SKM-1 (cell line): ENCODE results near the gene PPP1R9A.

Source experiments
- DNase-seq: peaks from one replicate; lab custom pipeline; 2025; ENCODE audit not compliant: unreplicated experiment; lab: John Stamatoyannopoulos, UW

The PPP1R9A gene

DNA sequence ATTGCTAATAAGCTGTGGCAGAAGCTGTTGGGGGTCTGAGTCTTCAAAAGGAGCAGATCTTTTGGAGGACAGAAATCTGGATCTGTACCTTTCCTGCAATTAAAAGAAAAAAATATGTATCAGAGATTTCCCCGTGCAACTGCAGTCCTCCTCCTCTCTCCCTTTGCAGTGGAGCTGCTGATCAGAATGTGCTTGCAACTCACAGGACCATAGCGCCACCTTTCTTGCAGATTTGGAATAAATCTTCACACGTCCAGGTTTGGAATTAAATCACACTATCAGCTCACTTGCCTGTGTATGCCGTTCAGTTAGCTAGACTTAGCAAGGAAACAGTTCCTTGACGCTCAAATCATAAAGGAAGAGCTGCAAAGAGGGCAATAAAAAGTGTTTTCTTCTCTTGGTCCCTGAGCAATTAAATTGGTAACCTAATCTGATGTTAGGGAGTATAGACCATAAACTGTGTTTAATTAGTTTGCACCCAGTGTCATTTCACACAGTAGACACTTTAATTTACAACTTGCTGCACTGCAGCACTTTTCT, 339.5 kb downstream of the PPP1R9A start:
- DNase-seq = peak; percentile 19

DNA sequence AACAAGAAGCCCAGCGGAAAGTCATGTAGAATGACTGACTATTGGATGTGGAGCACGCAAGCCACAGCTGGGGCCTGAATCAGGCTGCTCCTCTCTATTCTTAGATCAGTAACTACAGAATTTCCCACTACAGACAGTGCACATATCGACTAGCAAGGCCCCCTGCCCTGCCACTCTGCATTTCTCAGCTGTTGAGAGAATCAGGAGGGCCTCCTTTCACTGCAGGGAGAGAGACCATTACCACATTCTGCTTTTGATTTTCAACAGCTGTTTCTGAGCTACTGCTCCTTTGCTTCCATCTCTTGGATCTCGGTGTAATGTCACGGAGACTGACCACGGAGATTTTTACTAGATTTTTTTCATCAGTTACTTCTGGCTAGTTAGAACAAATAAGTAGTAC, 343.2 kb downstream of the PPP1R9A start:
- no peak for DNase-seq

DNA sequence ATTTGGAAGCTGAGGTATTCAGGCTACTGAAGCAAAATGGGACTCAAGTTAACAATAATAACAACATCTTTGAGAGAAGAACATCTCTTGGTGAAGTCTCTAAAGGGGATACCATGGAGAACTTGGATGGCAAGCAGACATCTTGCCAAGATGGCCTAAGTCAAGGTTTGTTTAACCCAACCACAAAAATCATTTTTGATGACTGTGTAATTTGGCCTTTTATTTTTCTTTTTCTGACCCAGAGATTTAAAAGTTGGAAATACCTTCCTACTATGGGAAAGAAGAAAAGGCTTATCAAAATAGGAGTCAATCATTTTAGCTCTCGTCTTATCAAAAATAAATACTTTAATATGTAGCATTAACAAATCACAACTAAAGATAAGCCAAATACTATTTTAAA, 344.6 kb downstream of the PPP1R9A start:
- DNase-seq = no peak

DNA sequence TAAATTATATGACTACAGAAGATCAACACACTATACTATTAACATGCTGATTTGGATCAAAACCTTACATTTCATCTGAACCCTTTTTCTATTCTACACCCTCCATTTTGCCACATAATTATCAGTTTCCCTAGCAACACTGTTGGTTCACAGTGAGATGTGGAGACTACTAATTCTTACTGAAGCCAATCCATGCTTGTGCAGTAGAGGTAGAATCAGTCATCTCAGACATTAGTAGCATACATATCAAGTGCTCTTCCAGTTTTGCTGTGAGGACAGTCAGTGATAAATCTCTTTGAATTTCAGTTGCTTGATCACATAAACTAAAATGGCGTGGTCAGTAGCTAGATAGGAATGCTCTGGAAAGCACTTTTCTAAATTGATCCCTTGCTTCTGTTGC, 346.6 kb downstream of the PPP1R9A start:
- no peak for DNase-seq

DNA sequence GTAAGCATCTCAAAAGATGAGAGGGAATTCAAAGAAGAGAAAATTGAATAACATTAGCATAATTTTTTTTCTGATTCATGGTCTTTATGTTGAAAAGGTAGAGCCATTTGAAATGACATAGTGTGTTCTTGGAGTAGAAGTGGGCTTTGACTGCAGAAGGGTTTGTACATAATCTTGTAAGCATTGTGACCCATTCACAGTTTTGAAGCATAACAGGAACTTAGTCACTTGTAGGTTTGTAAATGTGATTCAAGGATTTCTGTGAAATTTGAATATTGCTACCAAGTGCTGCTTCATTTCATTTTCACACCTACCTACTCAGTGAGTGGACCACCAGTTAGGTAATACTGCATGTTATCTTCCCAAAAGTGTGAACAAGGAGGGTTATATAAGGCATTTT, 348.3 kb downstream of the PPP1R9A start:
- no peak for DNase-seq

DNA sequence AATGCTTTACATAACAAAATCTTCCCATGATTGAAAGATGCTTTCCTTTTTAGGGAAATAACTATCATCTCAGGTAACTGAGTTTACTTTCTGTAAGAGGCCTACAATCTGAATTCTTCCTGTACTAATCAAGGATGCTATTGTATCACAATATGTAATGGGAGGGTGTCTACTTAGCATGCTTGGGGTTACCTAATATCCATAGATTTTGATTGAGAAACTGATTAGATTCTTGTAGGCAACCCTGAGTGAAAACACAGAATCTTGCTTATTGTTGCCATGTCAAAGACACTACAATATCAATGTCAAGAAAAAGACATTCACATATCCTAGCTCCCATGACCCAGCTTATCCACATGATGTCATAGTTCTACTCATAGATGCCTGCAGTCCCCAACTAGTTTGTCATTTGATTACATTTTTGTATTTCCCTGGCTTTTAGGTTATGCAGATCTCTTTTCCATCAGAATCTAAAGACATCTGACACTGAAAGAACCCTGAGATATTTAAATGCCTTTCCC, 354.6 kb downstream of the PPP1R9A start:
- no peak for DNase-seq

DNA sequence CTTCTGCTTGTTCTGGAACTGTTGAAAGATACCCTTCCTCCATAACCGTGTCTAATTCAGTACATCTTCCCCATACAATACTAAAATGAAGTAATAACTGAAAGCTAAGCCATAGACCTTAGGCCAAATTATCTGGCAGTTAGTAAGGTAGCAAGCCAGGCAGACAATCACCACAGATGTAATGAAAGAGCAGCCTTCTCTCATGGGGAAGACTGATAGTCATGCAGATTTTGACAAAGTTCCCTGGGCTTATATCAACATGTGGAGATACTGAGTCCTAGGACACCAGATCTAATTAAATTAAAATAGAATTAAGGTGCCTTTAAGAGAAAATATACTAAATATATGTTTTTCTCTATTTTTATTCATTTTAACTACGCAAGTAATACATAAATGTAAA, 355.5 kb downstream of the PPP1R9A start:
- no peak for DNase-seq

DNA sequence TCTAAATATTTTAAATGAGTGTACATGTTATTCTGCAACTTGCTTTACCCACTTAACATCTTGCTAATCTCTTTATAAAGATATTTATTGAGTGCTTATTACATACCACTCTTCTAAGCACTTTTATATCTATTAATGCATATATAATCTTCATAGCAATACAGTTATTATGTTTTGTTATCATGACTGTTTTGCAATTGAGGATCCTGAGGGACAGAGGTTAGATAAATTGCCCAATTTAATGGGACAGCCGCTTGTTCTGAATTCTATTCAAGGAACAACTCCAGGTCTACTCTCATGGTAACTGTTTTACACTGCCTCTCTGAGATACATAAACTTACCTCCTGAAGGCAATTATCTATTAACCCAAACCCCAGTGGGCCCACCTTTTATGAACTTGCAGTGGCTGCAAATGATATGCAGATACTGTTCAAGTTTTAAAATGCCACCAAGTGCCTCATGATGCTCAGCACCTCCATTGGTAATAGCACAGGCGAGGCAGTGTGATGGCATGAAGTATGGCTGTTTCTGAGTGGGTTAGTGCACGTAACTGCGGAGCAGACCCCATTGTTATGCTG, 356.5 kb downstream of the PPP1R9A start:
- no peak for DNase-seq

DNA sequence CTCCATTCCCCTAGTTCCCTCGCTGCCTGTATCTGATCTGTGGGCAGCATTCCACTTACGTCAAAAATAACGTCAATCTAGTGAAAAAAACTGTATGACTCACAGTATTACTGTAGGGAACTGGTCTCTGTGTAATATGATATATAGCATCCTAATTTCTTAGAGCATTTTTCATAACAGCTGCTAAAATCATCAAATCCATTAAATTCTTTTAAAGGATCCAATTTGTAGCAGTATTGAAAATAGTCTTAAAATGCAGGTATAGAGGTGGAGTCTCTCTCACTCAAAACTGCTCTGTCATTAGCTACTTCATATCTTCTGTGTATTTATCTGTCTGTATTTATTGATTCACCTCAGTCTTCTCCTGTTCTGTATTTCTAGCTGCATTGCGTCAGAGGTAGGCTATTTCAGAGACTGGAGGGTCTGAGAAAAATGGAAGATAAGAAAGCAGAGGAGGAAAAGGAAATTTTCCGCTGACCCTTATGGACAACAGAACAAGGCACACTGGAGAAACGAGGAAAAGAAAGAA, 357.0 kb downstream of the PPP1R9A start:
- DNase-seq = no peak

DNA sequence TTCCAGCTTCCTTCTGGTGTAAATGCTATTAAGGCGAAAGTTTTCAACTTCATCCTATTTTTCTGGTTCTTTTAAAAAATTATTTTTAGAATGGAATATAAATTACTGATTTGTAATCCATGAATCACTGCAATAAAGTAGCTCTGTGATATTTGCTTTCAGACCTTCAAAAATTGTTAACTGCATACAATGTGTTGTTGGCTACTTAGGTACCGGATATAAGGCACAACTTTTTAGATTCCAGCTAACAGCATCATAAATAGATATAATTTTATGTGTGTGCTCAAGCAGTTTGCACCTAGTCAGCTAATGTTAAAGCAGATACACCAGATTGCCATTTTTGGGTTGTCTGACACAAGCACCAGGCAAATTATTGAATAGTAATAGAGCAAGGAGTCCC, 358.2 kb downstream of the PPP1R9A start:
- DNase-seq = no peak

DNA sequence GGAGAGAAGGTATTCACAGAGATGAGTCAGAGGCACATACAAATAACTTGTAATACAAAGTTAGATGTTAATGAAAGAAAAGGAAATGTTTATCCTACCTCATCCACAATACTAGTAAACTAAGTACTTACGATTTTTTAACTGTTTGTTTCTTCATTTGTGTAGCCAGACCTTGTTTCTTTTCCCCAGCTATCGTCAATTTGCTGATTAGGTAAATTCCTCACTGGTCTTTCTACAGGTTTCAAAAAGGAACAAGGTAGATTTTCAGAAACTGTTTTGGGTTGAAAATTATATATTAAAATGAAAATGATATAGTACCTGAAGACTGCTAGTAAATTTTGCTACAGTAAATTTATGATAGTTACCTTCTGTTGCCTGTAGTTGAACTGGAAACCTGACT, 360.4 kb downstream of the PPP1R9A start:
- DNase-seq = no peak

DNA sequence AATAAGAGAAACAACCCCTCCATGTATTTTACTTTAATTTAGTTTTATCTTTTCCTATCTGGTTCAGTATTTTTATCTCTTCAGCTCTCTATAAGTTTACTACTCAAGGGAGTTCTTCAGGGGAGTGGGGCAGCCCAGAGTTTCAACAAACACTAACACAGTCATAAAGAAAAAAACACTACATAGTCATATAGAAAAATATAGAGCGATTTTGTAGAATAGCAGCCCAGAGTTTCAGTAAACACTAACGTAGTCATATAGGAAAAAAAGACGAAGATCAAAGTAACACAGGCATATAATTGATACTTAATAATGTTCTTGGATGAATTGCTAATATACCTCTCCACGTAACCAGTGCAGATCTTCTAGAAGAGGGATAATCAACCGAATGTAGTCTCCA, 362.2 kb downstream of the PPP1R9A start:
- no peak for DNase-seq

DNA sequence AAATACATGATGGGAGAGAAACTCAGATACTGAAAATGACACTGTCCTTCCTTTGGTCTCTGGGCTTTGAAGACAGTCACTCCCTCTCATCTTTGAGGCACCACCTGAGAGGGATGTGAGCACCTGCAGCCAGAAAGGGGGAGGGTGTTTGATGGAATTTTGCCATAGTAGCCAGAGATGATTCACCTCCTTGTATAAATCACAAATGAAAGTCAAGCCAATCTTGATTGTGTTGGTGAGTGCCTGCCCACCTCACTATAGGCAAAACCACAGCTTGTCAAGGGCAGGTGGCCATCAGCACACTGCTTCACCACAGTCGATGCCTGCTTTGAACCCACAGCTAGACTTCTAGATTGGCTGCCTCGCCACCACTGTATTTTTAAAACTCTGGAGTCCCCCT, 368.7 kb downstream of the PPP1R9A start:
- no peak for DNase-seq

DNA sequence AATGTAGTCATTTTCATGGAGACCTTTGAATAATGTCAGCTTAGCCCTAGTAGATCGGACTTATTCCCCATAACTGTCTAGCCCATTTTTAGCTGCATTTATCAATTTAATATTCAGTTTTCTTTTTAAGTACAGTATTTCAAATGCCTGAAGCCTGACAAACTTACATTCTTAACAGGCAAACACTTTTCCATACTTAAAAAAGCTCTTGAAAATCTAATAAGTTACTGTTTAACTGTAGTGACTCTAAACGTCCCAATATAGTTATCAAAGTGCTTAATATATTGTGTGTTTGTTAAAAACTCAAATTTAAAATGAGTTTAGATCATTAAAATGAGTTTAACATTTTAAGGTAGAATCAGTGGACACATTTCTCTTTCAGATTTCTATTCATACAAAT, 372.0 kb downstream of the PPP1R9A start:
- no peak for DNase-seq

DNA sequence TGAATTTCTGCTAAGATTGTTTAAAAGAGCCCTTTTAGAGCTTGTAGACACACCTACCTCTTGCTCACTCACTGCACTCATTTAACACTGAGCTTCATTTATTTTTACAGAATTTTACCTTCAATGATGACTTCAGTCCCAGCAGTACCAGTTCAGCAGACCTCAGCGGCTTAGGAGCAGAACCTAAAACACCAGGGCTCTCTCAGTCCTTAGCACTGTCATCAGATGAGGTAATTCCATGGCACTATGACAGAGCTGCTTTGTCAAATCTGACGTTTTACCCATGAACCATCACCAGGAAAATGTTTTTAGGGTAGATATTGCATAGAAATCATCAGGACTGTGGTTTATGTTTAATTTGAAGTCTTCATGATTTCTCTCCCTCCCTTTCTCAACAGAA, 378.7 kb downstream of the PPP1R9A start:
- DNase-seq = no peak

DNA sequence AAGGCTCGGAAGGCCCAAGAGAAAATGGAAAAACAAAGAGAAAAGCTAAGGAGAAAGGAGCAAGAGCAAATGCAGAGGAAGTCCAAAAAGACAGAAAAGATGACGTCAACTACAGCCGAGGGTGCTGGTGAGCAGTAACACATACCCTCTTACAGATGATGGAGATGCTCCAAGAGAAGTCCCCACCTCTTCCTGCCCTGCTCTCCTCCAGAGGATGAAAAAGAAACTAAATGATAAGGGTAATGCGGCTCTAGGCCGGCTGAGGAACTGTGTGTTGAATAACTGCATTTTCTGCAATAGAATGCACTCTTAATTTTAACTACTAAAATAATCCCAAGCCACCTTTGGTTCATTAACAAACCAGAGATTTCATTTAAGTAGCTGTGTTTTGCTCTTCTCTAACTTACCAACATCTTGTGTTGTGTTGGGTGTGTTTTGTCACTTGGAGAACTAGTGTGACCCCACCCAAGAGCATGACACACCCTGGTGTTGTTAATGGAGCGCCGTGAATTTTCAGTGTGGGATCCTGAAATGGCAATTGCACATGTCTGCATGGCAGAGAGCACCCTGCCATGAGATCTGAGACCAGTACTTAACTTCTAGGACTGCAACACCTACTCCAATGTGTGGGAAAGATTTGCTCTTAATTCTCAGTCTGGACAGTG, 382.9 kb downstream of the PPP1R9A start:
- no peak for DNase-seq

DNA sequence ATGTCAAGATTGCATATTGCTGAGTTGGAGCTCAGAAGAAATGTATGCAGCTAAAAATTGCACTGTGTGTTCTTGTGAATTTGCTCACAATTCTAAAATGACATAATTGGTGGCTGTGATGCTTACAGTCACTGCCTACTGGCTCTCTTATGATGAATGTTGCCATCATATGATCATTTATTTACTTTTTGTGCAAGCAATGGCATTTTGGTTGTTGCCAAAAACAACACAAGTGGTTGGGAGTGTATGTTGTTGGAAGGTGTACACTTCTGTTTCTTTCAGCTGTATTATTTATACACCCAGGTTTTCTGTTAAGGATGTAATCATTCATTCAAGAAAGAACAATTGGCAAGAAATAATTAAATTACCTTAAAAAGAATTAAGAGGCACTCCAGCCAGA, 388.0 kb downstream of the PPP1R9A start:
- no peak for DNase-seq

DNA sequence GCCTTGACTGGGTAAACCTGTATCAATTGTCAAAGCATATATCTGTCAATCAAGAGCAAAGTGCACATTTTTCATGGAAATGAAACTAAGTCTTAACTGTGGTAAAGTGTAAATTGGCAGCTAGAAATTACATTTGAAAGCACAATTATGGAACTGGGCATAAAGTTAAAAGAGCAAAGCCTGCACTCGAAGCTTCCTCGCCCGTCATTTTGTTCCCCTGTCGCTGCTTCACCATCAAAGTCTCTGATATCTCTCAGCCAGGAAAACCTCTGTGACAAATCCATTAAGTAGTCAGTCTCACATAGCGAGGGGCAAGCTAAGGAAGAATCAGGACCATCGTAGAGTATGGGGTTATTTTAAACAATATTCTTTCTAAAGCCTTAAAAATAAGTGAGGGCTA, 389.1 kb downstream of the PPP1R9A start:
- no peak for DNase-seq

DNA sequence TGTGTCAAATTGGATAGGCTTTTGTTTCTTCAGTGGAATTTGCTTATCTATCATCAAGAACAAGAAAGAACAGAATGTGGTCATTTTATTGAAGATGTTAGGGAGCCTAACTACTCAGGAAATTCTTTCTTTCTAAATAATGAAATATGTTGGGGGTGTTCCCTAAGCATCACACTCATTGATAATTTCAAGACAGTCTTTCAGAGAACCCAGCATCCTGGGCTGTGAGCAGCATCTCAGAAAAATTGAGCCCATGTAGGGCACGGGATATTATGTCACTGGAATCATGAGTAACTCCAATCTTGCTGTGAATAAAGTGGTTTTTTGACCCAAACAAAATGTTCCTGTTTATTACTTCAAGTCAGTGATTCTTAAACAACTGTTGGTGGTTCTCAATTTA, 389.6 kb downstream of the PPP1R9A start:
- DNase-seq = no peak

DNA sequence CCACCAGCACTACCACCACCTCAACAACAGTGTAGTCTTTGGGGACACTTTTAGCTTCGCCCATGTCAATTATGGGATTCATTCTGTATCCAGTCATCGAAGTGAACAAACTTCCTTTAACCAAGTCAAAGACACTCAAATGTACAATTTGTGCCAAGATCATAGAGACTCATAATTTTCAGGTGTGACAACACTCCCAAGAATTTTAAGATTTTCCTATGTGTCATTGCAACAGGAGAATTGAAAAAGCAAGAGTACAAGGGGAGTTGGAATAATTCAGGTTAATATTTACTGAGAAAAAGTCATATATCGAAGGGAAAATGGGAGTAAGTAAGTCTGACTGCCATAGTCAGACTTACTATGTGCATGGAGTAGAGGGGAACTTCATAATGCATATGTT, 390.7 kb downstream of the PPP1R9A start:
- no peak for DNase-seq

DNA sequence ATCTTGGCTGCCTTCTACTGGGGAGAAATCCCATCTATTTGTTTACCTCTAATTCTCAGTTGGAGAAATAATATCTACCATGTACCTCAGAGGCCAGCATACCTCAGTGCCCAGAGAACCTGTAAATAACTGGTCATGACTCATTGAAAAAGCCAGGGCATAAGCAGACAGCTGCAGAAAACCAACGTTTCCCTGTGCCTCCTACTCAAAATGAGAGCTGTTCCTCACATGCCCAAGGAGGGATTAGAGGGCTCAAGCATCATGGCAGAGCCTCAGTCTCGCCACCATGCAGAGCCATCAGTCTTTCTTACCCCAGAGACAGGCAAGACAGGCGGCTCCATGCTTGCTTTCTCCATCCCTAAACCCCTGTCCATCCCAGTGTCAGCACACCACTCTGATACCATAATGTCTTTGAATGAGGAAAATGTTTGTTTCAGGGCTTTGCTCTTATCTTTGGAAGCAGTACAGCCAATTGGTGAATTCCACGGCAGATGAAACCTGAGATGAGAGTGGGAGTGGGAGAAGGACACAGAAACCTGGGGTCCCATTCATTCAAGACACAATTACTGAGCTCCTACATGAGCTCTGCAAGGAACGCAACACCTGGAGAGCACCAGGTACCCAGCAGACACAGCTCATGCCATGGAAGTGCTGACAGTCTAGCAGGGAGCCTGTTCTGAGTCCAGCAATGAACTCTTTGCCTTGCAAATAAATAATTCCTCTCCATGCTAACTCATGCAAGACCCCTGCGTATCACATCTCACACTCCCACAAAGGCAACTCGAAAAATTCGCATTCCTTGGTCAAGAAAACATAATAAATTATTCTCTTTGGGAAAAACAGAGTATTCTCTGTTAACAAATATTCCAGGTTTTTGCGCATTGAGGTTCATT, 395.9 kb downstream of the PPP1R9A start:
- no peak for DNase-seq

DNA sequence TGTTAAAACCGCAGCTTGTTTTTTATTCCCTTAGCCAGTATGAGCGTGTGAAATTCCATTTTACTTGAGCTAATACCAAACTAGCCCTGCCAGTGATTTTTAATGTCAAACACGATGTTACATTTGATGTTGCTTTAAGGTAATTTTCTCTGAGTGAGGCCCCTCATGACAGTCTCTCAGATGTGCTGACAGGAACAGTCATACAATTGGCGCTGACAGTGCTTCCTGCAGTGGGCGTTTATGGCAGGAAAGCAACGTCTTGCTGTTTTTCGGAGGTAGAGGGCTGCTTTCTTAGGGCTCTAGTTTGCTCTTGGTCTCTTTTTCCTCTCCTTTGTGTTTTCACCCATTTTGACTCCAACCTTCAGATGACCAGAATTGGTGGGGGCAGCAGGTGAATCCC, 397.6 kb downstream of the PPP1R9A start:
- no peak for DNase-seq
